Heart right ventricle (tissue), 16 donors: ENCODE results near the gene CDC37. TPM values are rescaled to one million over a fixed set of nuclear protein-coding genes. Genes with fewer than 3 reads are reported as not detected.
A peak's percentile ranks its signal among the peaks of the same experiment; 100 is the strongest.

Experiments used
- ATAC-seq, 8 donors: fragments of 200-7000 bp; cut with Tn5 transposase; one replicate each; pipeline ENCODE4 v1.9.1; 2020; ENCODE audit warnings: mild to moderate bottlenecking in 8 of 8, moderate library complexity in 8 of 8, moderate number of reproducible peaks in 1 of 8
- DNase-seq, 2 donors: peaks; one replicate each; pipeline ENCODE4 v3.0.0-alpha.2; 2020
- H3K27ac ChIP-seq, 10 donors: fragments of 200-600 bp; sonication (generic) in 2 of 10; one replicate each; pipeline versions ENCODE4 v1.5.0 to v1.8.0; 2020 to 2022; ENCODE audit warnings: mild to moderate bottlenecking in 3 of 10
- H3K27me3 ChIP-seq, 7 donors: fragments of 200-600 bp; one replicate each; pipeline ENCODE4 v1.8.0; 2021 to 2022; ENCODE audit warnings: mild to moderate bottlenecking in 2 of 7
- H3K36me3 ChIP-seq, 9 donors: fragments of 200-600 bp; sonication (generic) in 1 of 9; one replicate each; pipeline versions ENCODE4 v1.5.0 to v1.8.0; 2020 to 2022; ENCODE audit warnings: mild to moderate bottlenecking in 2 of 9
- H3K4me1 ChIP-seq, 9 donors: fragments of 200-600 bp; sonication (generic) in 1 of 9; one replicate each; pipeline versions ENCODE4 v1.5.0 to v1.8.0; 2020 to 2022; ENCODE audit warnings: mild to moderate bottlenecking in 4 of 9
- H3K4me3 ChIP-seq, 10 donors: fragments of 200-600 bp; sonication (generic) in 2 of 10; one replicate each; pipeline versions ENCODE4 v1.5.0 to v1.8.0; 2020 to 2022; ENCODE audit warnings: mild to moderate bottlenecking in 7 of 10, moderate library complexity in 2 of 10
- H3K9me3 ChIP-seq, 11 donors: fragments of 200-600 bp in 10 of 11; sonication (generic) in 2 of 11; one replicate each; pipeline versions ENCODE4 v1.5.0 to v1.8.0; 2013 to 2022; ENCODE audit warnings: mild to moderate bottlenecking in 2 of 11, control low read depth in 1 of 11, moderate library complexity in 1 of 11
- CTCF ChIP-seq, 9 donors: fragments of 200-600 bp; sonication (generic) in 2 of 9; IDR thresholded peaks; one replicate each; pipeline versions ENCODE4 v1.5.0 to v1.8.0; 2021 to 2022; ENCODE audit warnings: antibody characterized with exemption in 9 of 9, mild to moderate bottlenecking in 5 of 9, moderate library complexity in 1 of 9
- WGBS, 2 donors: extraction: QIAGEN DNeasy Blood & Tissue Kit; methylation state at CpG; one replicate each; pipeline ENCODE4 v1.1.7; 2013; ENCODE audit warnings: inconsistent platforms in 1 of 2; 5-methylcytosine and 5-hydroxymethylcytosine counted together
- intact Hi-C, 10 donors: fragments of 100-400 bp; cut with DNase I; formaldehyde crosslinking; loops; one replicate each; pipeline versions ENCODE4 v1.11.1 to v1.14.2; 2022
- polyA plus RNA-seq, 2 donors: library from polyadenylated mRNA; stranded (reverse); fragments of 200-250 nt; gene quantifications; one replicate each; pipeline ENCODE4 v1.2.3, GENCODE V29; 2013
- total RNA-seq, 10 donors: library from RNA; stranded (reverse); fragmentation: NEBNext Ultra II Directional in 3 of 10; extraction: Animal tissue kit (Norgen Biotek cat#: 25700) in 3 of 10; gene quantifications; one replicate each; pipeline versions ENCODE4 v1.2.1 to v1.2.4, GENCODE V29; 2021 to 2023
- donor health status: Arrhythmogenic right ventricular cardiomyopathy.
- donor health status: ischemic (EF 13 %, LVEDD 7.1; RV severe dilation, severe dysfunction).
- donor health status: healthy with polysubstance abuse.
- donor health status: DM: no; HTN: yes; CAD: no.
- donor health status: DM: no; HTN: no; CAD: no.
- donor health status: ischemic (EF 25% LVEDD 6.9; RV normal size, moderate dysfunction).
- donor health status: ischemic (EF 25% LVEDD 5.7; RV mildly dilated, moderate dysfunction).
- donor health status: healthy.
- donor health status: DM: yes; HTN: yes; CAD: no.
- donor health status: Ischemic cardiomyopathy.
- donor health status: ischemic (EF 35%, LVEDD 5.7; RV mildly dilated, moderate dysfunction).
- donor health status: nonischemic (EF 11% LVEDD 7.7; RV severe dilation, severe dysfunction).
- donor health status: DM: yes; HTN: yes; CAD: no.
- donor health status: PGD.
- donor health status: ischemic (EF 29% LVEDD 5.4; RV normal size, mild dysfunction).
- donor health status: nonischemic (EF 23%, LVEDD 6.1; RV moderate dilation, normal function).

CDC37 gene
- total and polyA plus RNA-seq, 12 donors, result 106 to 422 (median 129) TPM

GRCh38 chr19:10393137-10393536, 10.2 kb downstream of the CDC37 start:
- H3K27ac ChIP-seq, result no peak overlapping the region
- no peak overlapping the region for H3K4me3 ChIP-seq
- ATAC-seq (no peak), DNase-seq (no peak)
- no peak for TF ChIP-seq CTCF (IDR thresholded peaks at IDR 0.05)
- peaks cover 4 to 37% (median 9%) of the 10 kb centered on the region in 9 donors for H3K4me1 ChIP-seq
- 92% methylated on average over 24 of the region's 24 CpGs for WGBS, 2 donors
- intact Hi-C loops, result loop anchor here in 3 of 10 donors (5.0 to 10.0 kb wide), 2 partner anchors 458 to 461 kb away; partner anchors contain the start of gene OLFM2 (in 1 of the 3)
- no peaks in the 10 kb centered on the region for H3K27me3 ChIP-seq
- no peaks in the 10 kb centered on the region for H3K9me3 ChIP-seq
- H3K36me3 ChIP-seq, result peaks cover 9 to 67% (median 41%) of the 10 kb centered on the region in 9 donors

DNA sequence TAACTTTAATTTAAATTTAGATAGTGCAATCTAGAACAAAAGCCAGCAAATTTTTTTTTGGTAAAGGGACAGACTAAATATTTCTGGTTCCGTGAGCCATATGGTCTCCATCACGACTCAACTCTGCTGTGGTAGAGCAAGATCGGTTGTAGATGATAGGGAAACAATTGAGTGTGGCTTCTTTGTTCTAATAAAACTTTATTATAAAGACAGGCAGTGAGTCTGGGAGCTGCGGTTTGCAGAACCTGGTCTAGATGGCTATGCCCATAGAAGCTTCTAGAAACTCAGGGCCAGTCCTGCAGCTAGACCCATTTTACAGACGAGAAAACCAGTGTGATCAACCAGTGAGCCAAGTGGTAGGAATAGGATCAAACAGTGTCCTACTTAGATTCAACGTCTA, 11.2 kb downstream of the CDC37 start:
- Histone ChIP-seq H3K9me3 (no peaks in the 10 kb centered on the region), H3K36me3 (peaks cover 9 to 62% (median 41%) of the 10 kb centered on the region in 9 donors), H3K27ac (no peak overlapping the region), H3K4me1 (peaks cover 0 to 28% (median 5%) of the 10 kb centered on the region in 9 donors), H3K4me3 (no peak overlapping the region), H3K27me3 (no peaks in the 10 kb centered on the region)
- ATAC-seq, result no peak
- no peak for TF ChIP-seq CTCF (IDR thresholded peaks at IDR 0.05)
- no peak for DNase-seq
- WGBS, 2 donors, result 84 to 89% methylated on average over 6 of the region's 6 CpGs
- intact Hi-C loops, result loop anchor here in 3 of 10 donors (5.0 to 10.0 kb wide), 2 partner anchors 457 to 460 kb away; partner anchors contain the start of gene OLFM2 (in 1 of the 3)

DNA sequence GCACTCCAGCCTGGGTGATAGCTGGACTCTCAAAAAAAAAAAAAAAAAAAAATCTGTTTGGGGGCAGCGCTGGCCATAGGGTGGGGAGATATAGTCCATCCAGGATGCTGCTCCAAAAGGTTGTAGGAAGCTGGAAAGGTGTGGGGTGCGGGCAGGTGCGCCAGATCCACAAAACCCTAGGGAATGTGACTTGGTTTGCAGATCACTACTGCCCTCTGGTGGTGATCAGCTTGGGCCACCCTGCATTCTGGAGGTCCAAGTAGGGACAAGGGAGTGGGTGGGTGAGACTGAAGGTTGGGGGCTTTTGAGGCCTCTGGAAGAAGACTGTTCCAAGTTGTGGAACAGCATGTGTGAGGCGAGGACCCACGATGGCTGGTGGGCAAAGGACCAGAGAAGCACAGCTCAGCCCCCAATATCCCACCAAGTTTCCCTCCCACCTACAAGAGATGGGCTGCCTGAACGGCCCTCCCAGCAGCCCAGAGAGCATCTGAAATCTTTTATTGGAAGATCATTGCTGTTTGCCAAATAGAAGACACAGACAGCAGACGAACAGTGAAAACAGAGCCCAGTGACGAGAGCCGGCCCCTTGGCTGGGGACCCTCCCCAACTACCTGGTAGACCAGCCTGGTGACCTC, 12.6 kb downstream of the CDC37 start:
- H3K27me3 ChIP-seq, result no peaks in the 10 kb centered on the region
- peak; percentile 40 to 74 (median 59) for ATAC-seq
- intact Hi-C loops, result loop anchor here in 6 of 10 donors (2.0 to 10.0 kb wide), 5 partner anchors 122 to 458 kb away; partner anchors contain the start of gene OLFM2 (in 1 of the 6)
- no peak overlapping the region for H3K4me3 ChIP-seq
- TF ChIP-seq CTCF (IDR thresholded peaks at IDR 0.05), result peak; percentile 68 to 84 (median 82)
- 59% methylated on average over 9 of the region's 9 CpGs for WGBS, 2 donors
- peaks cover 9 to 56% (median 41%) of the 10 kb centered on the region in 9 donors for H3K36me3 ChIP-seq
- H3K27ac ChIP-seq, result no peak overlapping the region
- no peaks in the 10 kb centered on the region for H3K9me3 ChIP-seq
- H3K4me1 ChIP-seq, result peaks cover 0 to 28% (median 5%) of the 10 kb centered on the region in 9 donors
- peak; percentile 45 to 76 for DNase-seq

DNA sequence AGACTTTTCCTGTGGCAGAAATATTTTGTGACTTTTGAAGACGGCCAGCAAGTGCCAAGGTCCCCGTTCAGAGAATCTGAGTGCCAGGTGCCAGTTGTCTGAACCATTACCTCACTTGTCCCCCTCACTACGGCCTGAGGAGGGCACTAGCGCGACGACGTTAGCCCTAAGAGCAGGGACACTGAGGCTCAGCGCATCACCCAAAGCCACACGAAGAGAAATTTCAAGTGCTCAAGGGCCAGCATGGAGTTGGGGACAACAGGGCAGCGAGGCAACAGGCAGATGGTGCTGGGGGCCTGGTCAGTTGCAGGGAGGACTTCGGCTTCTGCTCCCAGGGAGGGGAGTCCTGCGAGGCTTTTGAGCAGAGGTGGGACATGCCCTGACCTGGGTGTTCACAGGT, 13.5 kb downstream of the CDC37 start:
- TF ChIP-seq CTCF (IDR thresholded peaks at IDR 0.05), result peak in 3 of 9 donors; percentile 8 to 24 (median 19)
- Histone ChIP-seq H3K36me3 (peaks cover 6 to 47% (median 35%) of the 10 kb centered on the region in 9 donors), H3K4me1 (peaks cover 0 to 28% (median 5%) of the 10 kb centered on the region in 9 donors), H3K27ac (no peak overlapping the region), H3K9me3 (no peaks in the 10 kb centered on the region), H3K27me3 (no peaks in the 10 kb centered on the region), H3K4me3 (no peak overlapping the region)
- ATAC-seq (peak in 5 of 8 donors; percentile 16 to 39 (median 23)), DNase-seq (no peak)
- intact Hi-C loops, result loop anchor here in 9 of 10 donors (1.0 to 10.0 kb wide), 9 partner anchors 58 to 463 kb away; partner anchors contain the start of genes OLFM2 (in 1 of the 9) and RAVER1 (in 1 of the 9)
- WGBS, 2 donors, result 45 to 48% methylated on average over 12 of the region's 12 CpGs
